ENCODE data around the gene PPIE. TPM values are rescaled to one million over a fixed set of nuclear protein-coding genes. Genes with fewer than 3 reads are reported as not detected.
"Not testable (repeated sequence)": the region's sequence is repeated elsewhere in the genome, so short reads cannot be mapped to it uniquely, and the experiment has no call there.

The PPIE gene
- total RNA-seq, 1 experiment from 2014 or later, result 65.8 TPM

- DNase-seq (ENCODE audit: low read depth), result not testable (repeated sequence)
Measured at GRCh38 chr1:39777896-39778295, 39.2 kb downstream of the PPIE start.

DNA sequence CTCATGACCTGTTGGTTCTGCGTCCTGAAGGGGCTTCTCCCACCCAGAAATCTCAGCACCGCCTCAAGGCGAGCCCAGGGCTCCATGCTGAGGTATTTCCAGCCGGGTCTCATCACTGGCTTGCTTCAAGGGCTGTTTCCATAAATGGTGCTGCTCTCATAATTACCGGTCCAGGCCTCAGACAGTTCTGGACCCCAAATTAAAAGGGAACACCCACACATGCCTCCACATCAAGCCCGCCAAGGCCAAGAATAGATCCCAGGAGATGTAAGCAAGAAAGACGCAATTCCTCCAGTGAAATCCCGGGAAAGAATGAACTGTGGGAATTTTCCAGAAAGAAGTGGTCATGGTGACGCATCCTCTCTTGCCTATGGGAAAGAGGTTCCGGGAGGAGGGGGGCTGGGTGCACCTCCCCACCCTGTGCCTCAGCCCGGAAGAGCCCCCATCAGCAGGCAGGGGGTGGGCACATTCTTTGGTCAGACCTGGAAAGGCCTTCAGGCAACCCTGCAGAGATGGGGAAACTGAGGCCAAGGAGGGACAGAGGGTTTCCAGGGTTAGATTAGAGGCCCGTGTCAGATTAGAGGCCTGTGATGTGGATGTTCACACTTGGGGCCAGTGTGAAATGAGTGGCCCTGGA lies 39.9 kb downstream of the PPIE start:
- not testable (repeated sequence) for DNase-seq (ENCODE audit: low read depth)

DNA sequence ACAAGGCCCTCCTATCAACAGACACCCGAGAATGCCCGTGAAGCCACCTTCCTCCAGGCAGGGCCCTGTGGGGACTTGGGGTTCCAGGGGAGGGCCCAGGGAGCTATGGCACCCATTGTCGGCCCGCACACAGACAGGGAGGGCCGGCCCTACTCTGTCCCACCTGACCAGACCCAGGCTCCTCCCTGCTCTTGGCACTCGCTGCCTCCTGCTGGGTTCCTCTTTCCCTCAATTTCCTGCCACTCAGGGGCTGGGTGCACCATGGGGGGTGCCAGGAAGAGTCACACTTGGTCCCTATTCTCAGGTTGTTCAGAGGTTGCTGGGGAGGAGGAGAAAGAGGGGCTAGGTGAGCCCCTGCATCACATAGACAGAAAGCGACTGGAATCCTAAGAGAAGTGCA lies 40.5 kb downstream of the PPIE start:
- no peak for DNase-seq (ENCODE audit: low read depth)

DNA sequence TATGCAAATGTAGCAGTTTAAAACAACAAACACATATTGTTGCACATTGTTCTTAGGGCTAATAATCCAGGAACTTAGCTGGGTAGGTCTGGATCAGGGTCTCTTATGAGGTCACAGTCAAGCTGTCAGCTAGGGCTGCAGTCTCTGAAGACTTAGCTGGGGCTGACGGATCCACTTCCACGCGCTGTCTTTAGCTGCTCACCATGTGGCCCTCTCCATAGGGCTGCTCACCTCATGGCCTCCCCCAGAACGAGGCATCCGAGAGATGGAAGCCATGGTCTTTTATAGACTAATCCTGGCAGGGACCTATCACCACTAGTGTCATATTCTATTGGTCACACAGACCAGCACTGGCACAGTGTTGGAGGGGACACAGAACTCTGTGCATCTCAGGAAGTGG lies 41.1 kb downstream of the PPIE start:
- no peak for DNase-seq (ENCODE audit: low read depth)

GRCh38 chr1:39781349-39781715 lies 42.6 kb downstream of the PPIE start:
- DNase-seq (ENCODE audit: low read depth), result no peak

DNA sequence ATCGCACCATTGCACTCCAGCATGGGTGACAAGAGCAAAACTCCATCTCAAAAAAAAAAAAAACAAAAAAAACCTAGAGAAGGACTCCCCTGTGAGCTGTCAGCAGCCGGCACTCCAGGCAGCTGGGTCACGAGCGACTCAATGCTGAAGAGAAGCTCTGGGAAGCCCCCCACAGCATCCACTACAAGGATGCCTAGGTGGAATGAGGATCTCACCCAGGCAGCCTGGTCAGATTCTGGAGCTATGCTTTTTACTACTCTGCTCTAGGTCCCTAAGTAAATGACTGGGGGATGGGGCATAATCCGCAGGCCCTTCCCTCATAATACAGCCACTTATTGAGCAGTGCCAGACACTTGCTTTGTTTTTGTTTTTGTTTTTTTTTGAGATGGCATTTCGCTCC lies 43.4 kb downstream of the PPIE start:
- DNase-seq (ENCODE audit: low read depth), result no peak

- DNase-seq (ENCODE audit: low read depth), result not testable (repeated sequence)
Measured at GRCh38 chr1:39782685-39783084, 44.0 kb downstream of the PPIE start.

DNA sequence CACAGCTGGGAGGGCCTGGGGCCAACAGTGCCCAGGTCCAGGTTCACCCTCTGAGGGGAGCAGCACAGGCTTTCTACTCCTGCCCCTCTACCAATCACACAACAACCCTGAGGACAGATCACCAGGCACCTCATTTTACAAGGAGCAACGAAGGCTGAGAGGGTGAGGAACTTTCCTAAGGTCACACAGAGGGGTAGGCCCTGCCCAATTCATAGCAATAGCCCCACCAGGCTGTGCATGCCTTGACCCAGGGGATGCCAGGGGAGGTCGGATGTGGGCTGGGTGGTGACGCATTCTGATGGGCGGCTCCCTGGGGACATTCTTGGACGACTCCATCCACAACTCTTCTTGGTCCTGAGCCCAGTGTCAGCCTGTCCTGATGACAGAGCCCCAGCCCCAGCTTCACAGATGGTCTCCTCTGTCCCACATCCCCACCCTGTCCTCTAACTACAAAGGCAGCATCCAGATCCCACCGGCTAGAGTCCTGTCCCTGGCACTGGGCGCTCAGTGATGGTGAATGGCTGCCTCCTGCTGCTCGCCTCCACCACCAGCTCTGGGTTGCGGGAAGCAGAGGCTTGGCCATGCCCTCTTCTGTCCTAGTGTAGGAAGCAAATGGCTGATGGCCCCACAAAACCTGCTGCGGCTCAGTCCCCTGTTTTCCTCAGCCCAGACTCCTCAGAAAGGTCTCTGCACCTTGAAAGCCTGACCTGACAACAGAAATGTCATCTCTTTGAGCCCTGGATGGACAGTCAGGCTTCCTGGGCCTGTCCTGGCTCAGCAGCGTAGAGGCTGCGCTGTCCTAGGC lies 47.8 kb downstream of the PPIE start:
- not testable (repeated sequence) for DNase-seq (ENCODE audit: low read depth)

DNA sequence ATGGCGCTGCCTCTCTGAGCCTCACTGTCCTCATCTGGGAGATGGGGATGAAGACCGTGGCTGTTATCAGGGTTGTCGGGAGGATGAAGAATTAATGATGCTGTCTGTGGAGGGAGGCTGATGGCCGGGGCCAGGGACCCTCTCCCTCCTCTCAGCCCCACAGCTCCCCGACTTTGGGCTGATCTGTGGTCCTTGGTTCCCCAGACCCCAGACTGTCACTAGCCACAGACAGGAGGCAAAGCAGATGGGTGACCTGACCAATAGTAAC lies 48.4 kb downstream of the PPIE start:
- DNase-seq (ENCODE audit: low read depth), result not testable (repeated sequence)

- DNase-seq (ENCODE audit: low read depth), result no peak
Measured at GRCh38 chr1:39787468-39787867, 48.8 kb downstream of the PPIE start.

DNA sequence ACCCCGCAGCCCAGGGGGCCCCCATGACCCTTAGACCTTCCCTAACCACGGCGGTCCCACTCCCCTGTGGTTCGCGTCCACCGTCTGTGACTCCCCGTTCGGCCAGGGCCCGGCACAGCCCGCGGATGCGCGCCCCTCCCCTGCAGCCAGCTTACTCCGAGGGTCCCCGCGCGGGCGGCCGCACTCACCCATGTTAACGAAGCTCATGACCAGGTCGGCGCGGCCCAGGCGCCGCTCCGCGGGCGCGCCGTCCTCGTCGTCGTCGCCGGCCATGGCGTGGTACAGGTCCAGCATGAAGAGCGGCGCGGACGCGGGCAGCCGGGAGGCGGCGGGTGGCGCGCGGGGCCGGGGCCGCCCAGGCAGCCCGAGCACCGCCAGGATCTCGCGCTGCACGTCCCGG lies 49.3 kb downstream of the PPIE start:
- DNase-seq (ENCODE audit: low read depth), result not testable (repeated sequence)

GRCh38 chr1:39788426-39788757 lies 49.7 kb downstream of the PPIE start:
- no peak for DNase-seq (ENCODE audit: low read depth)

DNA sequence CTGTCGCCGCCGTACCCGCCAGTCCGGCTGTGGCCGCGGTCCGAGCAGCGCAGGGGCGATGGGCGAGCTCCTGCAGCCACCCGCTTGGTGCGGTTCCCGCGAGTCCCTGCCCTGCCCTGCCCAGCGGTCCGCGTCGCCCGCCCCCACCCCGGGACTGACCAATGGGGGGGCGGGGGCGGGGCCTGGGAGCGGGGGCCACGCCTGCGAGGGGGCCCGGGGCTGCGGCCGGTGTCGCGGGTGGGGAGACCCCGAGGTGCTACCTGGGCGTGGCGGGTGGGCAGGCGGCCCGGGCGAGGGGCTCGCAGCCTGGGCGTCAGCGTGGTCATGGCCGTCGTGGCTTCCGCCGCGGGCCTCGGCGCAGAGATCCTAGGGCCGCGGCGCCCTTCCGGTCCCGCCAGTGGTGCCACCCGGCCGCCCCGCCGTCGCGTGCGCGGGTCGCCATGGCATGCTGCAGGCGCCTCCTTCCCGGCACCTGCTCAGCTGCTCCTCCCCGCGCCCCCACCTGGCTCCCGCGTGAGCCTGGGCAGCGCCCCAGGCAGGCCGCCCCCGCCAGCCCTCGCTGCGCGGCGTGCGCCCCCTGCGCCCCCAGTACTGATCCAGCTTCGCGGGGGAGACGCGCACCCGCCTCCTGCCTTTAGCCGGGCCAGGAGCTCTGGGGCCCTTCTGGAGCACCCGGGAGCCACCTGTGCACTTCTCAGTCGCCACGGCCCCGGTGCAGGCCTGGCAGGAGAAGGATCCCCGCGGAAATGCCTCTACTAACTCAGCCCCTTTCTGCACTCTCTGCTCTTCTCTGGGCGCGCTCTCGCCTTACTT lies 50.3 kb downstream of the PPIE start, which contains the start of gene BMP8B:
Gene BMP8B, minus strand, starts transcription at position 108 of the 813 bp plus-strand sequence. CDS start 380 bp downstream, outside the sequence.
- peak; percentile 34 for DNase-seq (ENCODE audit: low read depth)

DNA sequence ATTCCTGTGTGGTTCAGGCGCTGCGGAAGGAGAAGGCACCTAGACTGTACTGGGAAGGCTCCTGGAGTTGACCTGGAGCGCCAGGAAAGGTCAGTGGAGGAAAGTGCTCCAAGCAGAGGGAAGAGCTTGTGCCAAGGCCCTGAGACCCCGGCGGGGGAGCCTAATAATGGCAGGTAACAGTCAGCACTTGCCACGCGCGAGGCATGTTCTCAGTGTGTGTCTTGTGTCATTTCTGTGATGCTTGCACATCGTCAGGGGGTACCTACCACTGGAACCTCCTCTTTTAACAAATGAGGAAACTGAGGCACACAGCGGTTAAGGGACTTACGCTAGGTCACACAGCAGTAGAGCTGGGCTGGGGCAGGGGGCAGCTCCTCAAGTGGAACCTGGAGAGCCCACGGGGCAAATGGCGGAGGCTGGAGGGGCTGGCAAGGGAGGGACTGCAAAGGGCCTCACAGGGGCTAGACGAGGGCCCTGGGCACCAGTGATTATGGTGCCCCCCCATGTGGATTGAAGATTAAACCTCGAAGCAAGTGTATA lies 51.0 kb downstream of the PPIE start:
- no peak for DNase-seq (ENCODE audit: low read depth)

DNA sequence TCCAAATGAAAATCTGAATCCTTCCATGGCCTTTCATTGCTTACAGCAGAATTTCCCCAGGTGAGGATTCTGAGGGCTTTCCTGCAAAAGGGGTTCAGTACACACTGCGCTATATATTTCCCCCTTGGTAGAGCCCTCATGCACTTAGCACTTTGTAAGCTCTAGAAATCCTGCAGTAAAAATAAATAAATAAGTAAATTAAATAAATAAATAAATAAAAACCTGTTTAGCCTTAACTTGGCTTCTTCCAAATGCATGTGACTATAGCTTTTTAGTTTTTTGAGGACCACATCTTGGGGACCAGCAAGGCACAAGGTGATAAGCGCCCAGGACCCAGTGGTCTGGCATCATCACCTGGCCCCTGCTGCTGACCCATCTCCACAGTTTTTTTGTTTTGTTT lies 53.2 kb downstream of the PPIE start:
- DNase-seq (ENCODE audit: low read depth), result no peak

DNA sequence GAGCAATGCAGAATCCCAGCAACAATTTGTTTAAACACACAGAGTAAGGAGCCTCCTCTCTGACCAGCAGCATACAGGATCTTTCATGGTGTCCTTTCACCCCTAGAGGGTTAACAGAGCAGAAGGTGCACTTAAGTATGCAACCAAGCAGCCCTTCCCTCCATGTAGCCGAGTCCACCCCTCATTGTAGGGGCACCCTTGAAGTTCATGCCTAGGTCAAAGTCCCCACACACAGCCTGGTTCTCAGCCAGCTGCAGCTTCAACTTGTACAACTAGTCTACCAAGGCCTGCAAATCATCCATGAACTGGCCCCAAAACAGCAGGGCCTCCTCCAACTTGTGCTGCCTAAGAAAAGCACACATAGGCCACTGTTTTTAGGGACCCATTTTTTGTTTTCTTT lies 57.0 kb downstream of the PPIE start:
- DNase-seq (ENCODE audit: low read depth), result no peak

DNA sequence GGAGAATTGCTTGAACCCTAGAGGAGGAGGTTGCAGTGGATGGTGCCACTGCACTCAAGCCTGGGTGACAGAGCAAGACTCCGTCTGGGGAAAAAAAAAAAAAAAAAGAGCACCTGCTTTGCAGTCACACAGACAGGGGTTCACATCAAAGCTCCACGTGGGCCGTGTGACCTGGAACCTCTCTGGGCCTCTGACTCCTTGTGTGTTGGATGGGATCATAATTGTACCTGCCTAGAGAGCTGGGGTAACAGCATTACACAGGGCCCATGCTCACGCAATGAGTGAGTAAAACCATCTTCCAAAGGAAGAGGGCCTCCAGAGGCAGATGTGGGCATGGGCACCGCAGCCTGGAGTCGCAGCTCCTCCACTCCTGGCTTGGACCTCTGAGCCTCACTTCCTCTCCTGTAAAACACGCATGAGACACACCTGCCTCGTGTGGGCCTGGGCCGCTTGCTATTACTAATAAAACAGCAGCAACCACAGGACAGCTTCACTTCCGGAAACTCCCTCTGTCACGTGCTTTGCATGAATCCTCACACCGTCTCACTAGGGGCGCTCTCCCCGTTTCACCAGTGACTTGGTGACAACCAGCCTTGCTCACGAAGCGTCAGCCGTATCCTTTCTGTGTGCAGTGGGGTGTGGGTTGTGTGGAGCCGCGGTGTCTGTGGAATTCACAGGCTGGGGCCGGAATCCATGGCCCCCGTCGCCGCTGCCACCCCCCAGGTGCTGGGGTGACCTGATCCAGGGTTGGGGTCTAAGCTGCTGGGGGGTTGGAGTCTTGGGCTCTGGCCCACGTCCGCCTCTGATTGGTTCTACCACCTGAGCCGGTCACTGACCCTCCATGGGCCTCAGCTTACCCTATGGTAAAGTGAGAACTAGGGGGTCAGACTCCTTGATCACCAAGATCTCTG lies 60.4 kb downstream of the PPIE start:
- DNase-seq (ENCODE audit: low read depth), result peak; percentile 73

DNA sequence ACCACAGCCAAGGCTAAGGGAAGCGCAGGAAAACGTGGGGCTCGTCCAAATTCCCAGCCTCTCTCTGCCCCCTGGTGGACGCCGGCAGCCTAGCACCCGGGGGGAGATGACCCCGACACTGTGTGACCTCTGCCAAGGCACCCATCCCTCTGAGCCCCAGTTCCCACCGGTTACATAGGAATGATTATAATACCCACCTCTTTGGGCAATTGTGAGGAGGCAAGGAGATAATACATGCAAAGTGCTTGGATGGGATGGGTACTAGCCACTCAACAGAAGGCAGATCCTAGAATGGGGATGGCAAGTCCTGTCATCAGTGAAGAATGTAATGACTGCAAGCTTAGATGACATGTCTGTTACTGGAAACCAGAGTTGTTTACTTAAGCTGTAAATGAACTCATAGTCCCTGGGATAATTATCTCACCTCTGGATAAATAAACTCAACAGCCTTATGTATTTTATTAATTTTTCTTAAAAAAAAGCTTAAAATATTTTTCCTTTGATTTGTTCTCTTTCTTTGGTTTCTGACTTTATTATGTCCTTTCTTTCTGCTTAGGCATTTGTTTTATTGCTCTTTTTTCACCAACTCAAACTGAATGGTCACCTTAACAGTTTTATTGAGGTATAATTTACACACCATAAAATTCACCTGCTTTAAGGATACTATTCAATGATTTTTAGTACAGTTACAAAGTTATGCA lies 61.2 kb downstream of the PPIE start:
- peak; percentile 57 for DNase-seq (ENCODE audit: low read depth)

DNA sequence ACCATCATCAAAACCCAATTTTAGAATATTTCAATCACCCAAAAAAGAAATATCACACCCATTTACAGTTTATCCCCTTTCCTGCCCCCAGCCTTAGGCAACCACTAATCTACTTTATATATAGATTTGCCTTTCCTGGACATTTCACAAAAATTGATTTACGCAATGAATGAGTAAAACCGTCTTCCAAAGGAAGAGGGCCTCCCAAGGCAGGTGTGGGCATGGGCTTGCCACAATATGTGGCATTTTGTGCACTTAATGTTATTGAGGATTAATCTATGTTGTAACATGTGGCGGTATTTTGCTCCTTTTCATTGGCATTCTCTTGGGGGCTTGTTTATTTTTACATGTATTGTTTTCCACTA lies 61.8 kb downstream of the PPIE start:
- DNase-seq (ENCODE audit: low read depth), result no peak

GRCh38 chr1:39802496-39803260 lies 64.0 kb downstream of the PPIE start:
- DNase-seq (ENCODE audit: low read depth), result no peak

Data from RPMI7951 (cell line).